SU-DHL-6 (cell line): Measurements from ENCODE around the gene SPN.

Source experiments
- CTCF ChIP-seq: fragments of 200-600 bp; sonication (generic); IDR thresholded peaks from one replicate; pipeline ENCODE4 v1.5.1; 2017; ENCODE audit warnings: antibody characterized with exemption, mild to moderate bottlenecking, low read length, moderate library complexity; ENCODE audit not compliant: insufficient read depth, poor library complexity, severe bottlenecking
- EZH2phosphoT487 ChIP-seq: fragments of 200-600 bp; sonication (generic), shearing (Covaris generic); conservative IDR thresholded peaks from 2 replicates; pipeline ENCODE4 v1.6.1; 2018; ENCODE audit warnings: mild to moderate bottlenecking, antibody characterized with exemption, low read length, moderate library complexity, mixed read lengths

- TF ChIP-seq CTCF (no peak), EZH2phosphoT487 (no peak)
Observed at GRCh38 chr16:29663807-29664090, 702 bp downstream of the SPN start.
